Endodermal cell (in vitro differentiated cells): ENCODE results near the gene EMP3. TPM values are rescaled to one million over a fixed set of nuclear protein-coding genes. Genes with fewer than 3 reads are reported as not detected.

ENCODE experiments used
- DNase-seq: peaks from one replicate; pipeline ENCODE4 v3.0.0-alpha.2; 2017
- H3K27ac ChIP-seq: 2 replicates; pipeline ENCODE4 v1.5.1; 2013; ENCODE audit warnings: mild to moderate bottlenecking, low read depth, low read length, moderate library complexity
- H3K27me3 ChIP-seq: 2 replicates; pipeline ENCODE4 v1.6.1; 2013; ENCODE audit warnings: mild to moderate bottlenecking, low read length, moderate library complexity; ENCODE audit not compliant: insufficient read depth, control insufficient read depth, poor library complexity, severe bottlenecking
- H3K36me3 ChIP-seq: 2 replicates; pipeline ENCODE4 v1.7.0; 2013; ENCODE audit warnings: mild to moderate bottlenecking, low read length, moderate library complexity; ENCODE audit not compliant: control insufficient read depth, insufficient read depth
- H3K4me1 ChIP-seq: one replicate; pipeline ENCODE4 v1.7.0; 2013; ENCODE audit warnings: low read length; ENCODE audit not compliant: control insufficient read depth, insufficient read depth
- H3K4me3 ChIP-seq: 2 replicates; pipeline ENCODE4 v1.5.1; 2013; ENCODE audit warnings: mild to moderate bottlenecking, low read length, moderate library complexity
- H3K9ac ChIP-seq: 2 replicates; pipeline ENCODE4 v1.6.1; 2013; ENCODE audit warnings: mild to moderate bottlenecking, low read length, moderate library complexity; ENCODE audit not compliant: poor library complexity, severe bottlenecking; ENCODE audit errors: extremely low read depth
- H3K9me3 ChIP-seq: 2 replicates; pipeline ENCODE4 v1.6.1; 2013; ENCODE audit warnings: mild to moderate bottlenecking, low read length, moderate library complexity; ENCODE audit not compliant: control insufficient read depth
- H3K27ac Mint-ChIP-seq: 2 replicates; pipeline ENCODE4 v1.8.0; 2020; ENCODE audit warnings: mixed read lengths
- H3K27me3 Mint-ChIP-seq: 2 replicates; pipeline ENCODE4 v1.8.0; 2021; ENCODE audit warnings: mild to moderate bottlenecking, mixed read lengths; ENCODE audit not compliant: insufficient read depth
- H3K36me3 Mint-ChIP-seq: 2 replicates; pipeline ENCODE4 v1.8.0; 2020; ENCODE audit warnings: low read depth, mixed read lengths
- H3K4me1 Mint-ChIP-seq: 2 replicates; pipeline ENCODE4 v1.8.0; 2020; ENCODE audit warnings: mixed read lengths
- H3K4me3 Mint-ChIP-seq: 2 replicates; pipeline ENCODE4 v1.8.0; 2020; ENCODE audit warnings: mild to moderate bottlenecking, moderate library complexity, mixed read lengths
- H3K9me3 Mint-ChIP-seq: 2 replicates; pipeline ENCODE4 v1.8.0; 2020; ENCODE audit warnings: mild to moderate bottlenecking, mixed read lengths
- CTCF ChIP-seq: fragments of 200-600 bp; sonication (generic); conservative IDR thresholded peaks from 2 replicates; pipeline ENCODE4 v1.5.0; 2021; ENCODE audit warnings: antibody characterized with exemption, mild to moderate bottlenecking
- WGBS, 2 experiments: methylation state at CpG; one replicate each; pipeline versions ENCODE4 v1.1.5 to v1.1.7; 2013; ENCODE audit warnings: missing lambda C conversion rate in 2 of 2, mixed read lengths in 1 of 2; ENCODE audit not compliant: insufficient coverage in 1 of 2, insufficient read length in 1 of 2; 5-methylcytosine and 5-hydroxymethylcytosine counted together
- total RNA-seq, 2 donors: library from RNA; stranded (reverse); fragmentation: NEBNext Ultra II Directional in 1 of 2; extraction: Animal tissue kit (Norgen Biotek cat#: 25700) in 1 of 2; gene quantifications; 2 replicates in 1 of 2; 3 replicates in 1 of 2; pipeline ENCODE4 v1.2.1, GENCODE V29; 2021

The EMP3 gene
- total RNA-seq, 2 donors from 2014 or later, result 3.5 TPM

GRCh38 chr19:48332662-48333466, 7.5 kb downstream of the EMP3 start:
- no peaks in the 10 kb centered on the region for H3K36me3 Mint-ChIP-seq
- peak overlapping the region; percentile 56 for H3K4me3 ChIP-seq
- H3K9me3 Mint-ChIP-seq, result peaks cover 4% of the 10 kb centered on the region
- no peak overlapping the region for H3K27ac ChIP-seq
- H3K9ac ChIP-seq, result no peak overlapping the region
- no peaks in the 10 kb centered on the region for H3K4me1 ChIP-seq
- 25 to 35% methylated on average over 19 to 25 of the region's 25 CpGs for WGBS, 2 experiments
- peaks cover 22% of the 10 kb centered on the region for H3K4me1 Mint-ChIP-seq
- DNase-seq, result peak; percentile 93
- H3K27me3 ChIP-seq, result no peaks in the 10 kb centered on the region
- H3K4me3 Mint-ChIP-seq, result peak overlapping the region; percentile 62
- H3K9me3 ChIP-seq, result peaks cover 7% of the 10 kb centered on the region
- no peaks in the 10 kb centered on the region for H3K36me3 ChIP-seq
- TF ChIP-seq CTCF, result no peak
- peak overlapping the region; percentile 19 for H3K27ac Mint-ChIP-seq
- peaks cover 14% of the 10 kb centered on the region for H3K27me3 Mint-ChIP-seq

- no peaks in the 10 kb centered on the region for H3K36me3 Mint-ChIP-seq
- peak overlapping the region; percentile 68 for H3K4me3 ChIP-seq
- H3K4me1 ChIP-seq, result no peaks in the 10 kb centered on the region
- peaks cover 3% of the 10 kb centered on the region for H3K9me3 ChIP-seq
- peaks cover 22% of the 10 kb centered on the region for H3K4me1 Mint-ChIP-seq
- H3K9me3 Mint-ChIP-seq, result no peaks in the 10 kb centered on the region
- peak; percentile 96 for DNase-seq
- peaks cover 10% of the 10 kb centered on the region for H3K27me3 Mint-ChIP-seq
- H3K4me3 Mint-ChIP-seq, result peak overlapping the region; percentile 62
- no peaks in the 10 kb centered on the region for H3K36me3 ChIP-seq
- no peak overlapping the region for H3K9ac ChIP-seq
- peak; percentile 93 for TF ChIP-seq CTCF
- 19 to 42% methylated on average over 17 to 54 of the region's 54 CpGs for WGBS, 2 experiments
- H3K27ac Mint-ChIP-seq, result peak overlapping the region; percentile 19
- H3K27me3 ChIP-seq, result no peaks in the 10 kb centered on the region
- H3K27ac ChIP-seq, result no peak overlapping the region
Measured at GRCh38 chr19:48333467-48334384, 8.4 kb downstream of the EMP3 start.

- no peak for TF ChIP-seq CTCF
Measured at GRCh38 chr19:48338253-48338755, 13.0 kb downstream of the EMP3 start.

More at GRCh38 chr19:48338253-48338755, 13.0 kb downstream of the EMP3 start:
- Histone ChIP-seq H3K27me3 (no peaks in the 10 kb centered on the region), H3K9ac (no peak overlapping the region), H3K4me3 (no peak overlapping the region), H3K27ac (no peak overlapping the region), H3K4me1 (no peaks in the 10 kb centered on the region), H3K36me3 (no peaks in the 10 kb centered on the region), H3K9me3 (no peaks in the 10 kb centered on the region)
- peaks cover 8% of the 10 kb centered on the region for H3K27me3 Mint-ChIP-seq
- H3K36me3 Mint-ChIP-seq, result no peaks in the 10 kb centered on the region
- peaks cover 3% of the 10 kb centered on the region for H3K4me1 Mint-ChIP-seq
- H3K27ac Mint-ChIP-seq, result no peak overlapping the region
- DNase-seq, result no peak
- H3K4me3 Mint-ChIP-seq, result no peak overlapping the region
- WGBS, 2 experiments, result 87 to 93% methylated on average over 7 to 14 of the region's 14 CpGs
- no peaks in the 10 kb centered on the region for H3K9me3 Mint-ChIP-seq
